Kidney tubule cell (primary cell): Measurements from ENCODE around the gene UBASH3A.
"Not testable (repeated sequence)": the region's sequence is repeated elsewhere in the genome, so short reads cannot be mapped to it uniquely, and the experiment has no call there.

ENCODE experiments used
- DNase-seq: peaks from one replicate; pipeline ENCODE4 v3.0.0-alpha.2; 2018; ENCODE audit warnings: low spot score

Gene UBASH3A

GRCh38 chr21:42468491-42469131 lies 64.9 kb downstream of the UBASH3A start:
- peak; percentile 45 for DNase-seq

- DNase-seq: no peak
These were observed 65.6 kb downstream of the UBASH3A start for GRCh38 chr21:42469272-42469671.

GRCh38 chr21:42469726-42470125 lies 66.0 kb downstream of the UBASH3A start:
- not testable (repeated sequence) for DNase-seq

GRCh38 chr21:42471206-42471605 lies 67.5 kb downstream of the UBASH3A start:
- no peak for DNase-seq

GRCh38 chr21:42471716-42472330 lies 68.1 kb downstream of the UBASH3A start:
- DNase-seq: no peak

- no peak for DNase-seq
These were observed 68.8 kb downstream of the UBASH3A start for GRCh38 chr21:42472521-42472920.

- DNase-seq: no peak
These were observed 69.9 kb downstream of the UBASH3A start for GRCh38 chr21:42473498-42474042.

GRCh38 chr21:42474043-42474831 lies 70.5 kb downstream of the UBASH3A start:
- DNase-seq: peak; percentile 97

GRCh38 chr21:42475036-42475435 lies 71.3 kb downstream of the UBASH3A start:
- peak; percentile 87 for DNase-seq

GRCh38 chr21:42475526-42476387 lies 72.1 kb downstream of the UBASH3A start:
- DNase-seq: no peak

GRCh38 chr21:42476388-42477331 lies 73.0 kb downstream of the UBASH3A start:
- DNase-seq: peak; percentile 14

- no peak for DNase-seq
These were observed 74.8 kb downstream of the UBASH3A start for GRCh38 chr21:42478504-42478903.

GRCh38 chr21:42479582-42479981 lies 75.9 kb downstream of the UBASH3A start:
- DNase-seq: no peak

GRCh38 chr21:42480736-42481135 lies 77.0 kb downstream of the UBASH3A start:
- DNase-seq: no peak

- no peak for DNase-seq
These were observed 77.5 kb downstream of the UBASH3A start for GRCh38 chr21:42481169-42481568.

- no peak for DNase-seq
These were observed 81.3 kb downstream of the UBASH3A start for GRCh38 chr21:42484966-42485365.

- DNase-seq: no peak
These were observed 82.4 kb downstream of the UBASH3A start for GRCh38 chr21:42486072-42486471.

- DNase-seq: no peak
These were observed 82.8 kb downstream of the UBASH3A start for GRCh38 chr21:42486531-42486930.

GRCh38 chr21:42489006-42489563 lies 85.4 kb downstream of the UBASH3A start:
- no peak for DNase-seq

- no peak for DNase-seq
These were observed 86.3 kb downstream of the UBASH3A start for GRCh38 chr21:42489991-42490390.
